ENCODE data around the gene LLCFC1.
"Not testable (repeated sequence)": the region's sequence is repeated elsewhere in the genome, so short reads cannot be mapped to it uniquely, and the experiment has no call there.

LLCFC1 gene

GRCh38 chr7:142943706-142944268, 4.5 kb downstream of the LLCFC1 start:
- DNase-seq = no peak

GRCh38 chr7:142945001-142945400, 5.7 kb downstream of the LLCFC1 start:
- no peak for DNase-seq

- DNase-seq = no peak
Measured at GRCh38 chr7:142948603-142949002, 9.3 kb downstream of the LLCFC1 start.

GRCh38 chr7:142950235-142950634, 11.0 kb downstream of the LLCFC1 start:
- DNase-seq = no peak

GRCh38 chr7:142954680-142955268, 15.5 kb downstream of the LLCFC1 start:
- no peak for DNase-seq

GRCh38 chr7:142956951-142957623, 17.8 kb downstream of the LLCFC1 start:
- no peak for DNase-seq

- no peak for DNase-seq
Measured at GRCh38 chr7:142957723-142958122, 18.4 kb downstream of the LLCFC1 start.

GRCh38 chr7:142959202-142959601, 19.9 kb downstream of the LLCFC1 start:
- no peak for DNase-seq

- no peak for DNase-seq
Measured at GRCh38 chr7:142960955-142961512, 21.8 kb downstream of the LLCFC1 start.

GRCh38 chr7:142961595-142961972, 22.3 kb downstream of the LLCFC1 start:
- DNase-seq = no peak

- DNase-seq = no peak
Measured at GRCh38 chr7:142961973-142962926, 23.0 kb downstream of the LLCFC1 start, which contains the start of gene KEL. TSS of gene KEL (minus strand) at chr7:142962363. CDS start at chr7:142962206, 157 bp downstream.

- DNase-seq = no peak
Measured at GRCh38 chr7:142962991-142963390, 23.7 kb downstream of the LLCFC1 start.

GRCh38 chr7:142963993-142964392, 24.7 kb downstream of the LLCFC1 start:
- no peak for DNase-seq

GRCh38 chr7:142964502-142965246, 25.4 kb downstream of the LLCFC1 start:
- no peak for DNase-seq

GRCh38 chr7:142968229-142968628, 28.9 kb downstream of the LLCFC1 start:
- DNase-seq = no peak

- DNase-seq = no peak
Measured at GRCh38 chr7:142969183-142969582, 29.9 kb downstream of the LLCFC1 start.

- no peak for DNase-seq
Measured at GRCh38 chr7:142974626-142975025, 35.3 kb downstream of the LLCFC1 start.

- DNase-seq = not testable (repeated sequence)
Measured at GRCh38 chr7:142978402-142978801, 39.1 kb downstream of the LLCFC1 start.

GRCh38 chr7:142983825-142984224, 44.5 kb downstream of the LLCFC1 start:
- DNase-seq = no peak

- no peak for DNase-seq
Measured at GRCh38 chr7:142984297-142984696, 45.0 kb downstream of the LLCFC1 start.

Data from hippocampal formation (tissue), 2 donors.